Fibroblast of the aortic adventitia (primary cell): Measurements from ENCODE around the gene UAP1. TPM values are rescaled to one million over a fixed set of nuclear protein-coding genes. Genes with fewer than 3 reads are reported as not detected.
"Not testable (repeated sequence)": the region's sequence is repeated elsewhere in the genome, so short reads cannot be mapped to it uniquely, and the experiment has no call there.

Experiments
- DNase-seq: peaks from one replicate; pipeline ENCODE4 v3.0.0-alpha.2; 2010; ENCODE audit warnings: low read depth
- H3K4me3 ChIP-seq: 2 replicates; pipeline ENCODE4 v1.5.1; 2011; ENCODE audit warnings: low read depth, mild to moderate bottlenecking, control low read depth, low read length, moderate library complexity
- CTCF ChIP-seq: IDR thresholded peaks from 2 replicates; pipeline ENCODE4 v1.5.1; 2011; ENCODE audit warnings: mild to moderate bottlenecking, low read length, control low read depth, inconsistent platforms; ENCODE audit not compliant: insufficient read depth
- total RNA-seq: library from RNA; depleted of rRNA; stranded (reverse); fragments of >200 nt; gene quantifications from 2 replicates; pipeline ENCODE4 v1.2.3, GENCODE V29; 2012; ENCODE audit warnings: low replicate concordance

UAP1 gene
- total RNA-seq, 1 donor, result 112 TPM

GRCh38 chr1:162562470-162562828, 927 bp downstream of the UAP1 start:
- peak overlapping the region; percentile 92 for H3K4me3 ChIP-seq
- DNase-seq, result peak; percentile 87
- TF ChIP-seq CTCF, result no peak

- peak overlapping the region; percentile 49 for H3K4me3 ChIP-seq
- TF ChIP-seq CTCF, result peak; percentile 16
- no peak for DNase-seq
Observed at GRCh38 chr1:162564762-162565218, 3.3 kb downstream of the UAP1 start.

GRCh38 chr1:162565460-162565859, 3.9 kb downstream of the UAP1 start:
- TF ChIP-seq CTCF, result no peak
- DNase-seq, result no peak
- no peak overlapping the region for H3K4me3 ChIP-seq

DNA sequence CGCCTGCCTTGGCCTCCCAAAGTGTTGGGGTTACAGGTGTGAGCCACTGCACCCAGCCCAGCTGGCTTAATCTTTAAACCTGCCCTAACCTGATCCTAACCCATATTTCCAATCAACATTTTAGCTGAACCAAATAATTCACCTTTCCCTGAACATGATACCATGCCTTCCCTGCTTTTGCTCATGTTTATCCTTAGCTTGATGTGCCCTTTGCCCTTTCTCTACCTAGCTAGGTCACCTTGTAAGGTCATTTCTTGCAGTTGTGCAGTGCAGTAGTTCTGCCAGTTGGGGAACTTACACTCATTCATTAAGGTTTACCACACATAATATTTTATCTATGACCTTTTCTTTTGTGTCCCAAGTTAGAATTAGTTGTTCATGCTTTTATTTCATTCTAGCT, 5.3 kb downstream of the UAP1 start:
- no peak overlapping the region for H3K4me3 ChIP-seq
- no peak for TF ChIP-seq CTCF
- DNase-seq, result no peak

DNA sequence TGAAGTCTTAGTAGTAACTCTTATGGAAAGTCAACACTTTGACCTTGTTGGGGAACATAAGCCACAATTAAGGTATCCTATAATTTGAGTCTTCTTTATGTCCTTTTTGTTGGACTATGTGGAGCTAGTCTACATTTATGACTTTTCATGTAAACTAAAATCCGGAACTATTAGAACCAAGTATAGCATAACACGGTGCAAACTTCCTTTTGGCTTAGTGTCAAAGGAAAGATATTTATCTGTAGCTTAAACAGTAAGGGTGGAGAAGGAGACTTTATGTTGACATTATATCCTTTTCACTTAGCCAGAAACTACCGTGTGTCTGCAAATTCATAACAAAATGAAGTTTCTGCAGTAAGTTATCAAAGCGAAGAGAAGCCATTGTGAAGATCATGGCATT, 7.3 kb downstream of the UAP1 start:
- DNase-seq, result no peak
- no peak overlapping the region for H3K4me3 ChIP-seq
- no peak for TF ChIP-seq CTCF

- no peak for TF ChIP-seq CTCF
- no peak overlapping the region for H3K4me3 ChIP-seq
- DNase-seq, result no peak
Observed at GRCh38 chr1:162570718-162571117, 9.2 kb downstream of the UAP1 start.

DNA sequence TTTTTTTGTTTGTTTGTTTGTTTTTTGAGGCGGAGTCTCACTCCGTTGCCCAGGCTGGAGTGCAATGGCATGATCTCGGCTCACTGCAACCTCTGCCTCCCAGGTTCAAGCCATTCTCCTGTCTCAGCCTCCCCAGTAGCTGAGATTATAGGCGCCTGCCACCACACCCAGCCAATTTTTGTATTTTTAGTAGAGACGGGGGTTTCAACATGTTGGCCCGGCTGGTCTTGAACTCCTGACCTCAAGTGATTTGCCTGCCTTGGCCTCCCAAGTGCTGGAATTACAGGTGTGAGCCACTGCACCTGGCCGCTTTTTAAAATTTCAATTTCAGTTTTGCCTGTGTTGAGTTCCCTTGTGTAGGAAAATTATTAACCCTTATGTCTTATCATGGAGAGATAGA, 9.6 kb downstream of the UAP1 start:
- not testable (repeated sequence) for DNase-seq, H3K4me3 ChIP-seq
